GM19463 (cell line): ENCODE data around the gene UVSSA.
"Not testable (repeated sequence)": the region's sequence is repeated elsewhere in the genome, so short reads cannot be mapped to it uniquely, and the experiment has no call there.

Source experiments
- ATAC-seq: cut with Tn5 transposase; IDR thresholded peaks from one replicate; pipeline ENCODE4 v1.9.1; 2021; ENCODE audit warnings: mild to moderate bottlenecking, moderate library complexity; ENCODE audit not compliant: unreplicated experiment

Gene UVSSA

GRCh38 chr4:1375761-1376322, 28.8 kb downstream of the UVSSA start:
- no peak for ATAC-seq

- ATAC-seq, result no peak
These were observed 29.4 kb downstream of the UVSSA start for GRCh38 chr4:1376391-1376840.

GRCh38 chr4:1376841-1377605, 30.0 kb downstream of the UVSSA start:
- no peak for ATAC-seq

- no peak for ATAC-seq
These were observed 30.7 kb downstream of the UVSSA start for GRCh38 chr4:1377606-1378261.

GRCh38 chr4:1378559-1379231, 31.7 kb downstream of the UVSSA start:
- ATAC-seq, result no peak

GRCh38 chr4:1379351-1379781, 32.4 kb downstream of the UVSSA start:
- no peak for ATAC-seq

GRCh38 chr4:1379801-1380331, 32.9 kb downstream of the UVSSA start:
- ATAC-seq, result no peak

- no peak for ATAC-seq
These were observed 33.6 kb downstream of the UVSSA start for GRCh38 chr4:1380368-1381151.

GRCh38 chr4:1381181-1381621, 34.2 kb downstream of the UVSSA start:
- no peak for ATAC-seq

- ATAC-seq, result no peak
These were observed 35.0 kb downstream of the UVSSA start for GRCh38 chr4:1381944-1382541.

- no peak for ATAC-seq
These were observed 36.0 kb downstream of the UVSSA start for GRCh38 chr4:1382776-1383727.

GRCh38 chr4:1383728-1384591, 37.0 kb downstream of the UVSSA start:
- no peak for ATAC-seq

GRCh38 chr4:1384675-1385372, 37.8 kb downstream of the UVSSA start:
- ATAC-seq, result no peak

- no peak for ATAC-seq
These were observed 38.6 kb downstream of the UVSSA start for GRCh38 chr4:1385373-1386340.

- not testable (repeated sequence) for ATAC-seq
These were observed 46.4 kb downstream of the UVSSA start for GRCh38 chr4:1393363-1393762.

GRCh38 chr4:1393866-1394265, 46.9 kb downstream of the UVSSA start:
- no peak for ATAC-seq
